PFSK-1 (cell line): Measurements from ENCODE around the gene ANOS1.

Experiments
- FOXP2 ChIP-seq: optimal IDR thresholded peaks from 2 replicates; pipeline ENCODE3; 2011; ENCODE audit warnings: borderline replicate concordance, control low read depth, inconsistent platforms; ENCODE audit not compliant: insufficient read depth; ENCODE audit errors: extremely low read length, extremely low read depth
- POLR2AphosphoS5 ChIP-seq: IDR thresholded peaks from 2 replicates; pipeline ENCODE4 v1.6.1; 2012; ENCODE audit warnings: low read depth, mild to moderate bottlenecking, control low read depth, low read length, moderate library complexity
- REST ChIP-seq, 2 experiments: IDR thresholded peaks; 2 replicates each; pipeline versions ENCODE4 v1.6.1 to v1.8.0; 2011 to 2012; ENCODE audit warnings: low read depth in 2 of 2, low read length in 2 of 2, control low read depth in 1 of 2, inconsistent platforms in 1 of 2, mild to moderate bottlenecking in 1 of 2, moderate library complexity in 1 of 2; ENCODE audit not compliant: insufficient read depth in 1 of 2
- SIN3A ChIP-seq: IDR thresholded peaks from 2 replicates; pipeline ENCODE4 v1.6.1; 2012; ENCODE audit warnings: mild to moderate bottlenecking, low read length, moderate library complexity, borderline replicate concordance; ENCODE audit not compliant: insufficient read depth
- TAF1 ChIP-seq: IDR thresholded peaks from 2 replicates; pipeline ENCODE4 v1.6.1; 2012; ENCODE audit warnings: low read length, control low read depth, borderline replicate concordance; ENCODE audit not compliant: insufficient read depth

Gene ANOS1

GRCh38 chrX:8675006-8675630, 56.8 kb downstream of the ANOS1 start:
- TF ChIP-seq REST (IDR thresholded peaks at IDR 0.05; ENCODE audit: insufficient read depth in 1 of 2, low read depth in 2 of 2, low read length in 2 of 2) (no peak), POLR2AphosphoS5 (no peak), FOXP2 (no peak), SIN3A (no peak), TAF1 (no peak)

- TF ChIP-seq POLR2AphosphoS5 (no peak), TAF1 (no peak), FOXP2 (no peak), REST (IDR thresholded peaks at IDR 0.05; ENCODE audit: insufficient read depth in 1 of 2, low read depth in 2 of 2, low read length in 2 of 2) (no peak)
Measured at GRCh38 chrX:8673201-8673600, 58.7 kb downstream of the ANOS1 start.

GRCh38 chrX:8672176-8672575, 59.8 kb downstream of the ANOS1 start:
- no peak for TF ChIP-seq SIN3A
- no peak for TF ChIP-seq FOXP2
- no peak for TF ChIP-seq REST (IDR thresholded peaks at IDR 0.05; ENCODE audit: insufficient read depth in 1 of 2, low read depth in 2 of 2, low read length in 2 of 2)
- TF ChIP-seq TAF1: no peak
- no peak for TF ChIP-seq POLR2AphosphoS5

- TF ChIP-seq SIN3A (no peak), FOXP2 (no peak), REST (IDR thresholded peaks at IDR 0.05; ENCODE audit: insufficient read depth in 1 of 2, low read depth in 2 of 2, low read length in 2 of 2) (no peak), TAF1 (no peak), POLR2AphosphoS5 (no peak)
Measured at GRCh38 chrX:8668813-8669212, 63.1 kb downstream of the ANOS1 start.

GRCh38 chrX:8663325-8663724, 68.6 kb downstream of the ANOS1 start:
- no peak for TF ChIP-seq FOXP2
- TF ChIP-seq REST (IDR thresholded peaks at IDR 0.05; ENCODE audit: insufficient read depth in 1 of 2, low read depth in 2 of 2, low read length in 2 of 2): no peak
- TF ChIP-seq SIN3A: no peak
- TF ChIP-seq POLR2AphosphoS5: no peak
- no peak for TF ChIP-seq TAF1
